HG02588 (cell line): ENCODE results near the gene GPRC5A.
"Not testable (repeated sequence)": the region's sequence is repeated elsewhere in the genome, so short reads cannot be mapped to it uniquely, and the experiment has no call there.

Experiments used
- ATAC-seq: cut with Tn5 transposase; IDR thresholded peaks from one replicate; pipeline ENCODE4 v1.9.1; 2021; ENCODE audit warnings: mild to moderate bottlenecking, moderate library complexity; ENCODE audit not compliant: unreplicated experiment

Gene GPRC5A

DNA sequence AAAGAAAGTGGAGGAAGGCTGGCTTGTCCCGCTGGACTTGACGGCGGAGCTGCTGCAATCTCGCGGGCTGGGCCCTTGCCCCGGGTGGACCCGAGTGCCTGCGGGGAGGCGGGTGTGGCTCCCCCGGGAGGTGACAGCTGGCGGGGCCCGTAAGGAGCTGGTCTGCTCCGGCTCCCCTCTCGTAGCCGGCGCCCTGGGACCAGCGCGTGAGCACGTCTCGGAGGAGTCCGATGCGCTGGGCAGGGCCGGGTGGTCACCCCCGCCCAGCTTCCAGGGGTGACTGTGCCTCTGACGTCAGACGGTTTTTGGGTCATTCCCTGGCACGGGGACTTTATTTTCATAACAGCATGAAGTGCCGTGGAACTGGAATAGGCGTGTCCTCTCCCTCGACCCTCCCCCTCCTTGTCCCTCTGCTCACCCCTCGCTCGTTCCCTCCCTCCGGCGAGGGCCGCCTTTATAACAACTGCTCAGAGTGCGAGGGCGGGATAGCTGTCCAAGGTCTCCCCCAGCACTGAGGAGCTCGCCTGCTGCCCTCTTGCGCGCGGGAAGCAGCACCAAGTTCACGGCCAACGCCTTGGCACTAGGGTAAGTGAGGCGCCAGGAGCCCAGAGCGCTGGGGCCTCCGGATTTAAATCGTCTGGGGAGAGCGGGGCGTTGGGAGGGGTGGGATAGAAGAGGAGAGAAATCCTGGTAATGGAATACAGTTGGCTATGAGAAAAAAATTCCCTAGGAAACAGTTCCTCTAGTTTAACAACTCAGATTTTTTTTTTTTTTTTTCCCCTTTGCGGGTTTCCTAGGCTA, at the start of gene GPRC5A:
Gene GPRC5A, plus strand, starts transcription at position 483 of the 801 bp plus-strand sequence. CDS start 16,688 bp downstream, outside the sequence.
- ATAC-seq = no peak

DNA sequence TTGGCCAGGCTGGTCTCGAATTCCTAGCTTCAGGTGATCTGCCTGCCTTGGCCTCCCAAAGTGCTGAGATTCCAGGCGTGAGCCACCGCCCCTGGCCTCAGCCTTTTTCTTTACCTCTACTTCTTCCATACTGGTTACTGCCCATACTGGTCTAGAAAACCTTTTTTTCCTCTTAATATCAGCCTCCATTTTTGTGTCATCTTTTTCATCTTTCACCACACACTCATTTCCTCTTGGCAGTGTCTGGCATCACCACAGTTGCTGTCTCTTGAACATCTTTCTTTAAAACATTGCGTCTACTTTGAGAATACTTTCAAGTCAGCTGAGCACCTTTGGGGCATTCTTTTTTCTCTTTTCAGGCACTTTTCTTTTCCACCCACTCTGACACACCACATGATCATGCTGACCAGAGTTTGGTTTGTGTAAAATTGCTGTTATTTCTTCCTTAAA, 45.5 kb upstream of the GPRC5A start:
- no peak for ATAC-seq

- ATAC-seq = not testable (repeated sequence)
Observed at GRCh38 chr12:12846780-12847179, 44.6 kb upstream of the GPRC5A start.

GRCh38 chr12:12853435-12853834, 37.9 kb upstream of the GPRC5A start:
- no peak for ATAC-seq

DNA sequence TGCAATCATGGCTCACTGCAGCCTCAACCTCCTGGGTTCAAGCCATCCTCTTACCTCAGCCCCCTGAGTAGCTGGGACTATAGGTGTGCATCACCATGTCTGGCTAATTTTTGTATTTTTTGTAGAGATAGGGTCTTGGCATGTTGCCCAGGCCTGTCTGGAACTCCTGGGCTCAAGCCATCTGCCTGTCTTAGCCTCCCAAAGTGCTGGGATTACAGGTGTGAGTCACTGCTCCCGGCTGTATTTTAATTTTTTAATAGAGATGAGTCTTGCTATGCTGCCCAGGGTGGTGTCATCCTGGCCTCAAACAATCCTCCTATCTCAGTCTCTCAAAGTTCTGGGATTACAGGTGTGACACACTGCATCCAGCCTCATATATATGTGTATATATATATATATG, 31.7 kb upstream of the GPRC5A start:
- ATAC-seq = no peak

DNA sequence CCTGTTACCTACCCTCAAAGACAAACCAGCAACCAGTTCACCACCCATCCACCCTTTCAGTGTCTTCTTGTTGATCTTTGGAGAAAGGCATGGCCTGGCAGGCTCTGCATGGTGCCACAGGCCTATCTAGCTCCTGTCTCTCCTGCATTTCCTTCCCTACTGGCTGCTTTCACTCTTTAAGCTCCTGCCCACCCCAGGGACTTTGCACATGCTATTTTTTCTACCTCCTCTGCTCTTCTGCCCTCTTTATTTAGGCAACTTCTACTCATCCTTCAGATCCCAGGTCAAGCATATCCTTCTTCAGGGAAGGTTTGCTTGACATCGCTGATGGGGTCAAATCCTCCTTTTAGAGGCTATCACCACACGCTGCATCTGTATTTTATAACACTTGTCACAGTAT, 27.1 kb upstream of the GPRC5A start:
- no peak for ATAC-seq

DNA sequence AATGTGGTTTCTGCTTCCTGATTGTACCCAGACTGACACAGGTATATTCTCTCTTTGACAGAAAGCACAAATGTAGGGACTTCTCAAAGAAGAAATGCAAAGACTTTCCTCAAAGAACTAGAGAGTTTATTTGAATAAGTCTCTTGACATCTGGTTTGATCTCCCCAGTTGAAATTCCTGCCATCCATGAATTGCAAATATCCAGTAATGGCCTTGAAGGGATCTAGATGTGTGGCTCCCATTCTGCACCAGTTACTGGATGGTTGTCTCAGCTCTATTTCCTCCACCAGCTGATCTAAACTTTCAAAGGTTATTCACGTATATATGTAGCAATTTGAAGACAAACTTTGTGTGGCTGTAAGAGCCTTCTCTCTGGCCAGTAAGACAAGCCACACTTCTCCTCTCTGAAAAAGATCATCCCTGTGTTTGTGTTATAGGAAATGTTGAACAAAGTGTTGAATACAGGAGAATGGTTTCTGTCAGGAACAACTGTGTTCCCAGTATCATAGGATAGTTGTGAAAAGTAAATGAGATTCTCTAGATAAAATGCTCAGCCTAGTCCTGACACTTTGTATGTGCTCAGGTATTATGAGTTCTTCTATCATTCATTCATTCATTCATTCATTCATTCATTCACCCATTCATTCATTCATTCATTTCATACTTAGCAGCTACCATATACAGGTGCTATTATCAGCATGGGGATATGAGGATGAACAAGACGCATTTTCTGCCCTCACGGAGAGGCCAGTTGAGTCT, 22.7 kb upstream of the GPRC5A start:
- no peak for ATAC-seq

DNA sequence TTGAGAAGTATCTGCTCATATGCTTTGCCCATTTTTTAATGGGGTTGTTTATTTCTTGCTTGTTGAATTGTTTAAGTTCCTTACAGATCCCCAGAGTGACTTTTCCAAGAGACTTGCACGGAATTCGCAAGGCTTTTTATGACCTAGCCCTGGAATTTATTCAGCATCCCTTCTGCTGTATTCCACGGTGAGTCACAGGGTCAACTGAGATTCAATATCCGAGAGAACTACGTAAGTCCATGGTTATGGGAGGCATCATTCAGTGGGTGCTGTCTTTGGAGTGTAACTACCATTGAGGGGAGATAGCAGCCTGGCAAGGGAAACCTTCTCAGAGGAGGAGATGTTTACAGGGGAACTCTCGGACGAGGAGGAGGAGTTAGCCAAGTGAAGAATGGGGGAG, 20.9 kb upstream of the GPRC5A start:
- no peak for ATAC-seq

GRCh38 chr12:12871587-12872138, 19.7 kb upstream of the GPRC5A start:
- ATAC-seq = no peak

DNA sequence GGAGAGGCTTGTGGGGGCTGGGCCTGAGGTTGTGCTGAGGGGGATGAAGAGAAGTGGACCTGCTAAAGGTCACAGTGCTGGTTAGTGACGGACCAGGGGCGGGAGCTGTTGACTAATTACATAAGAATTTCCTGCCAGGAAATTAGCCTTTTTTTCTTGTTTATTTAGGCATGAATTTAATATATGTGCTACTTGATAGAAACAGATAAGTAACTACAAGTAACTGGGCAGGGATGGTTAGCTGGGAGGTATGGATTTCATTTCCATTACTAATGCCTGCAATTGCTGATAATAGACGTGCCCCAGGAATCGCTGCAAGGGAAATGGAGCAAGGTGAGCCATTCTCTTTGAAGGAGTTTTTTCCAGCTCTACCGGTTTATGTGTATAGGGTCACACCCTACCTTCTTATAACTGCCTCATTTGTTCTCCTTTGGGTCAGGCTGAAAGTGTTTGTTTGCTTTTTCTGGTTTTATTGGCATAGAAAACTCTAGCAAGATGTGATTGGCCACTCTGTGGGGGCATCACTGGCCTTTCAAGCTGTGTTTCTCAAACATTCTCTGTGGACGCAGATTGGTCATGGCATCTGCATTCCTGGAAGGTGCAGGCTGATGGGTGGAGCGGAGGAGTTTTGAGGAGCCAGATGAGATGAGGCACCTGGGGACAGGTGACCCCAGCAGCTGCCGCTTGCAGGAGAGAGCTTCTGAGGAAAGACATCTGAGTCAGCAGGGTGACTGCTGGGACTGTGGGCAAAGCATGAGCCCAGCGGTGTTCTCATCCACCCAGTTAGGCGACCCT, 19.0 kb upstream of the GPRC5A start:
- ATAC-seq = no peak

DNA sequence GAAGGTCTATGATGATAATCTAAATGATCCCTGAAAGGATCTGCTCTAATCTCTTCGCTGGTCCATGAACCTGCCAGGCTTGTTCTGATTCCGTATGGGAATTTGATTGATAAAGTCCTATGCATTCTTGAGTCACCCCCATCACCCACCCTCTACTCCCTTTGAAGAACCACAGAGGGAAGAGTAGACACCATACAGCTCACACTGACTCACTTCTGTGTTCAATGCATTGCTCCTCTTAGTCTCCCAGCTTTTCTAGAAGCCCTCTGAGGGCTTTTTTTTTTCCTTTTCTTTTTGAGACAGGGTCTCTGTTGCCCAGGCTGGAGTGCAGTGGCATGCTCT, 18.5 kb upstream of the GPRC5A start:
- ATAC-seq = no peak

GRCh38 chr12:12874029-12874428, 17.3 kb upstream of the GPRC5A start:
- ATAC-seq = no peak

GRCh38 chr12:12875301-12875700, 16.1 kb upstream of the GPRC5A start:
- not testable (repeated sequence) for ATAC-seq

DNA sequence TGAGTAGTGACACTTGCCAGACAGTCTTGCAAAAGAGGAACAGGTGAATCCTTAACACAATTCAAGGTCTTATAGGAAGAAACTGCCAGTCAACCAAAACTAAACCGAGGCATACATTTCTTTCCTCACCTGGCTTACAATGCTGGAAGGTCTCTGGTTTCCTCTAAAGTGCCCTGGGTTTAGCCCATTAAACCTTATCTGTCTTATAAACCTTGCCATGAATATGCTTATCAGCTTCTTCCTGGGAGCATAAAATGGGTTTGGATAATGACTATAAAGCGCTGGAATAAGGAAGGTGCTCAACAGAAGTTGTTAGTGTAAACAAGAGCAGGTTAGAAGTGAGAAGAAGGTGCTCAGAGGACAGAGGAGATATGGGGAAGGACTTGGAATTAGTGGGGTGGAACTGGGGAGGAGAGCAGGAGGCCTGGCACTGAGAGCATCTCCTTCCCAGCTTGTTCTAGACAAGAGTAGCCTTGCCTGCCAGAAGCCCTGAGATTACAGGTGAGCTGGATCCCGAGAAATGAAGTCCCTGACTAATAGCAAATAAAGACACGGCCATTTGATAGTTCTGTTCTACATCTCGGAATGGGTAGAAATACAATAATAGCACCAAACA, 14.1 kb upstream of the GPRC5A start:
- ATAC-seq = no peak

DNA sequence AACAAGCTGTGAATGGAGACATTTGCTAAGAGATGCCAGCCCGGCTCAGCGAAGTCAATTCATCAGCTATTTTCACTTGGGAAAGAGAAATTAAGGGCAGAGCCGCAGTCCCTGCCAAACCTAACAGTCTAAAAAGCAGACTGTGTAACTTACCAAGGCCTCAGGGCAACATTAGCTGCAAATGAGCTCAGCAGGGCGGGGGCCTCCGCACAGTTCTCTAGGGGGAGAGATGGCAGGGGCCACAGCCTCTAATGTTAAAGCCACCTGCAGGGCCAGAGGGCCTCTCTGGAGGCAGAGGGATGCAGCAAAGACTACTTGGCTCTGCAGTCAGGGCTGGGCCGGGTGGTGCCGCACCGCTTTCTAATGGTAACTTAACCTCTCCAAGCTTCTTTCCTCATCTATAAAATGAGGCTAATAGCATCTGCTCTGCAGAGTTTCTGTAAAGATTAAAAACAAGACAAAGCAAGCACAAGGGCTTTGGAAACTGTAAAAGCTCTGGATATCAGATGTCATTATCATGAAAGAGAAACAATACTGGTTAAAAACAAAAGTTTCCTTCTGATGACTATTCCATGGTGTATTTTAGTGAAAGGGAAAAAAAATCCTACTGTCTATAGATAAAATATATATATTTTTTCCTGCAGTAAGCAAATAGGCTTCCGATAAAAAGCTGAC, 13.4 kb upstream of the GPRC5A start:
- no peak for ATAC-seq

DNA sequence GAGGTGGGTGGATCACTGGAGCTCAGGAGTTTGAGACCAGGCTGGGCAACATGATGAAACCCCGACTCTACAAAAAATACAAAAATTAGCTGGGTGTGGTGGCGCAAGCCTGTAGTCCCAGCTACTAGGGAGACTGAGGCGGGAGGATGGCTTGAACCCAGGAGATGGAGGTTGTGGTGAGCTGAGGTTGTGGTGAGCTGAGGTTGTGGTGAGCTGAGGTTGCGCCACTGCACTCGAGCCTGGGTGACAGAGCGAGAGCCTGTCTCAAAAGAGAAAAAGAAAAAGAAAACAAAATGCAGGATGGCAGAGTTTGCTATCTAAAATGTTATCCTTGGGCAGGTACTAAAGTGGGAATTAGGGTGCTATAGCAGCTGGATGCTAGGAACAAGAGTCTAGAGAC, 10.8 kb upstream of the GPRC5A start:
- ATAC-seq = no peak

GRCh38 chr12:12881151-12881909, 10.0 kb upstream of the GPRC5A start:
- no peak for ATAC-seq

GRCh38 chr12:12882288-12882687, 9.1 kb upstream of the GPRC5A start:
- no peak for ATAC-seq

- no peak for ATAC-seq
Observed at GRCh38 chr12:12883369-12884001, 7.9 kb upstream of the GPRC5A start.
